Effector CD4-positive, alpha-beta T cell (primary cell): ENCODE data around the gene SCN4B.

ENCODE experiments used
- DNase-seq: peaks from one replicate; pipeline ENCODE4 v3.0.0-alpha.2; 2020

SCN4B gene

DNA sequence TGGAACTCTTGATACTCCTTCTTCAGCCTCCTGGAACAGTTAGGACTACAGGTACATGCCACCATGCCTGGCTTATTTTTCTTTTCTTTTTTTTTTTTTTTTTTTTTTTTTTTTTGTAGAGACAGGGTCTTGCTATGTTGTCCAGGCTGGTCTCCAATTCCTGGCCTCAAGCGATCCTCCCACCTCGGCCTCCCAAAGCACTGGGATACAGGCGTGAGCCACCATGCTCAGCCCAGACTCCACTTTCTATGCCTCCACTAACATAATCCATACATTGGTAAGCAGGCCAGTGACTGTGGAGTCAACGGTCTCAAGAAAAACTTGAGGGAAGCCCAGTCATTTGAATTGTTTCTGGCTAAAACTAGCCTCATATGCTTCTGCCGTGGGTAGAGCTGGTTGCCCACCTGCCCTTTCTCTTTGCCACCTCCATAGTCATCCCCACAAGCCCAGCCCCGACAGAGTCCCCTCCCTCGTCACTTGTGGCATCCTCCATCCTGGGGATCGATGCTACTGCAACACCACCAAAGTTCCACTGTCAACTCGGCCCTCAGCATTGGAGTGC, 21.5 kb upstream of the SCN4B start:
- DNase-seq, result no peak

DNA sequence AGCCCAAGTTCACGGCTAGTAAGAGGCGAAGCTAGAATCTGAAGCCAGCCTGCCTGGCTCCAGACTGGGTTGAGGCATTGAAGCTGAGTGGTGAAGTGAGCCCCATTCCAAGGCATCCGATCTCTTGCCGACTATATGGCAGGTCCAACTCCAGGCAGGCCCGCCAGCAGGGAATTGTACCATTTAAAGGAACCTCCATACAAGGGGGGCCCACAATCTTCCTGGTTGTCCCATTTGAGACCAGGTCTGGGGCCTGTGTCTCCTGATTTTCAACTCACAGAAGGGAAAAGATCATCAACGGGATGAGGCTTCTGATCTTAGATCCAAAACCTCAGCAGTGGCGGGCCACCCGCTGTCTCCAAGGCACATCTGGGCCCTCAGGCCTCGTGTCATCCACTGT, 19.7 kb upstream of the SCN4B start:
- DNase-seq, result no peak

DNA sequence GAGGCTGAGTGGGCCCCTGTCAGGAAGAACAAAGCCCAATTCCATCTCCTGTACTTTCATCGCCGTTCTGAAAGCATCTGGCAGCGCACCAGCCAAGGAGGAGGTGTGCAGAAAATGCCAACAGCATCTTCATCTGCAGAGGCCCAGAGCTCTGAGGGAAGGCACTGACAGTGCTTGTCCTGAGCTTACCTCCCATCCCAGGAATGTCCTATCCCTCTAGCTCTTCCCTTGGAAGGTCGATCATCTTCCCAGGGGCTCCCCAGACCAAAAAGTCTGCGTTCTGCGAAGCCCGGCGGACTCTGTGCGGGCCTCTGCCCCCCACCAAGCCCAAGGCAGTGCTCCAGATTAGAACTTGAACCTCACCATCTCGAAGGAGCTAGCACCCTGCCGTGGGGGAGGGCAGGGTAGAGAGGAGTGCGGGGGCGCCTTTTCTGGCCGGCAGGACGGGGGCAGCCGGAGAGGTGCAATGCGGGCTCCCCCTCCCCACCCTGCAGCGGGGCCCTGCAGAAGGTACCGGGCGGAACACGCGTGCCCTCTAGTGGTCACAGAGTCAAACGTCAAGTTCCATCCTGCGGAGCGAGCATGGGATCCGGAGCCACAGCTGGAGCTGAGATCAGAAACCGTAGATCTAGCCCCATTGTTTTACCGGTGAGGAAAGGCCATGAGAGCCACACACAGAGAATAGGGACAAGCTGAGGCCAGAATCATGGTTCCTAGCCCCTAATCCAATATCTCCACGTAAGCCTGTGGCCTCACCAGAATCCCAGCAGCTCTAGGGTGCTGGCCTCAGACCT, 18.8 kb upstream of the SCN4B start:
- peak; percentile 65 for DNase-seq

DNA sequence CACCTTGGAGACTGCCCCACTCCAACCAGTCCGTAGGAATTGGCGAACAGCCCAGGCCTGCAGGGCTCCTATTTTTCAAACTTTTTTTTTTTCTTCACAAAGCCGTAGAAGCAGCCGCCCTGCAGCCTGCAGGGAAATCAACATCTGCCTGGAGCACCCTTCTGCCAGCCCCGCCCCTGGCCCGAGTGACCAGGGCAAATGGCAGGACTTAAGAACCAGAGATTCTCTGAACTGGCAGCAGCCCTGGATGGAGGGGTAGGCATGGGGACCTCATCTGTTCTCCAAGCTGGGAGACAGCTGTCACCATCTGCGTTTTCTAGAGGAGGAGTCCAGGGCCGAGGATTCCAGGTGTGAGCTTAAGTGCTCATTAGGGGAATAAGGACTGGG, 18.3 kb upstream of the SCN4B start:
- DNase-seq, result no peak

DNA sequence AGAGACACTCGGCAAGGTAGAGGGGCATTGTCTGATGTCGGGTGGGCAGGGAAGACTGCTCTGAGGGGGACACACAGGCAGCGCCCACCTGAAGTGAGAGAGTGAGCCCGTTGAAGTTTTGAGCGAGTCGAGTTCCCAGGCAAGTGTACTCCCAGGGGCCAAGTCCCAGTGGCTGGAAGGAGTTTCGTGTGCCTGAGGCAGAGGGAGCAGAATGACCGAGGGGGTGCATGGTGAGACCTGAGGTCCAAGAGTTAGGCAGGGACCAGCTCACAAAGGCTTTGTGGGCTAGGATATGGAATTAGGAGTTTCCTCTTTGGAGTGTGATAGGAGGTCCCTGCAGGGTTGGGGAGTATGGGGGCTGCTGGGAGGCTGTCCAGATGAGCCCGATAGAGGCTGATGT, 17.6 kb upstream of the SCN4B start:
- no peak for DNase-seq

DNA sequence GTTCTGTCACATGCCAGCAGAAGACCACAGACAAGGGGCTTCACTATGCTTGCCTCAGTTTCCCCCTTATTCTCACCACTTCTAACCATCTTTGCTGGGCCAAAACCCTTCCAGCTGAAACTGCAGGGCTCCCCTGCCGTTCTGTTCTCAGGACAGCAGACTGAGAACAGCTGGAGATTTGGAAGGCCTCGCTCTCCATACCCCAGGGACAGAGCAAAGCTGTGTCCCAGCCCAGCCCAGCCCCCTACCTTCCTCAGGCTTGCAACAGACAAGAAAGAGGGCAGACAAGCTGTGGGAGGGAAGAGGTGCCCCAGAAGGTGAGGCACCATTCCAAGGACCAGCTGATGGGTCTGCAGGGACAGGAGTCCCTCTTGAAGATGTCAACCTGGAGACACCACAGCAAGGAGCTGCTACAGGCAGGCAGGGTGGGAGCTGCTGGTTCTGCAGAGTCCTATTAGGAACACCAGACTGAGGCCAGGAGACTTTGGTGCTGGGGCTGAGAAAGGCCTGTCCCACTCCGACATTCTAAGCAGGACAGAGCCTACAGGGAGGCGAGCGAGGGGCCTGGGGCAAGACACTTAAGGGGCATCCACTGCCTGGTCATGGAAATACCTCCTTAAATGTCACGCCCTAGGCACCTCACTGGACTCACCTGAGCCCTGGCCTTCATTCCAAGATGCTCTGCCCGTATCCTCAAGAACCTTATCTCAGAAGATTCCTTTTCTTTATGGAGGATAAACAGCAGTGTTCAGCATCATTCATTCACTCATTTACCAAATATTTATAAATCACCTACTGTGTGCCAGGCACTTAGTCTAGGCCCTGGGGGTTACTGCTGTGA, 16.9 kb upstream of the SCN4B start:
- DNase-seq, result no peak

DNA sequence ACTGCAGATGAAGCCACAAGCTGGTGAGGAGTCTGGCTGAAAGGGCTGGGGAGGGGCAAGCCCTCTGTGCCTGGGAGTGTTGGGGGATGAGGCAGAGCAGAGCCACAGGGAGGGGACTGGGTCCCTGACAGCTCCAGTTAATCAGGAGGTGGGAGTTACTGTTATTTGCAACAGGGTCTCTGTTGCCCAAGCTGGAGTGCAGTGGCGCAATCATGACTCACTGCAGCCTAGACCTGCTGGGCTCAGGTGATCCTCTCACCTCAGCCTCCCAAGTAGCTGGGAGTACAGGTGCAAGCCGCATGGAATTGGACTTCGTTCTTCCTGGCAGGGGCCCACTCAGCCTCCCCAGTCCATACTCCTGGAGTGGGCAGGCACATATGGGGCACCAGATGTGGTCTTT, 16.1 kb upstream of the SCN4B start:
- no peak for DNase-seq

DNA sequence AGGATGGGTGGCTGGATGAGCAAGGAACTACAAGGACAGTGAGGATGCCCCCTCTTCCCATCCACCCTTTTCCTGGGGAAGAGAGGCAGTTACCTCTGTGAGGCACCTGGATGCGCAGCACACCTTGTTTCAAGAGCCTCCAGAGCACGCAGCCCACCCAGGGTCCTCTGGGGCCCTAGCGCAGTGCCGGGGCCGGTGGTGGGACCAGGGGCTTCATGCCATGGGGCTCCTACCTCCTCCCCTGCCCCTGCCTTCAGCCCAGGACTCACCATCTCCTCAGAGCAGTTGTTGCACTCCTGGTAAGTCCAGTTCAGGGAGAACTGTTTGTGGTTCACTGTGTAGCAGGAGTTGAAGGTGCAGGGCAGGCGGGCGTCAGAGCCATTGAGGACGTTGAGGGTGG, 15.7 kb upstream of the SCN4B start:
- no peak for DNase-seq

DNA sequence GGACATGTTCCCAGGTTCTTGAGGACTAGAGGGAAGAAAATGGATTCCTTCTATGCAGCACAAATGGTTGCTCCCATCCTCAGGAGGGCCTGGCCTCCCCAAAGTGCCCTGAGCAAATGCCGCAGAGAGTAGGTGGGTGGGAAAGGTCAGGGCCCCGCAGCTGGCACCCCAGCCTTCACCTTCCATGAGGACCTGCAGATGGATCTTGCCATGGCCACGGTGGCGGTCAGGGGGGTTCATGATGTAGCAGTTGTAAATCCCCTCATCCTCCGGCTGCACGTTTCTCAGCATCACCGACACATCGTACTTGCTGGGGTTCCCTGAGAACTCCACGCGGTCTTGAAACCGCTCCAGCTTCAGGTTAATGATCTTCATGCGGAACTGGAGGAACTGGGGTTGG, 15.3 kb upstream of the SCN4B start:
- no peak for DNase-seq

DNA sequence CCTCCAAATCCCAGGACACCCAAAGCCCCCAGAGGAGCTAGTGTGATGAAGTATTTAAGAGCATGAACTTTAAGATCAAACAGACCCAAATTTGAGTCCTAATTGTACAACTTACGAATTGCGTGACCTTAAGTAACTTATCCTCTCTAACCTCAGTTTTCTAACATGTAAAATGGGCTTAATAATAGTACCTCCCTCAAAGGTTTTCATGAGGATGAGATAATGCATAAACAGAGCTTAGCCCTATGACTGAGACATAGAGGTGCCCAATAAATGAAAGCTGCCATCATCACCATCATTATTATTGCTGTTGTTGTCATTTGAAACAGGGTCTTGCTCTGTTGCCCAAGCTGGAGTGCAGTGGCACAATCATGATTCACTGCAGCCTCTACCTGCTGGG, 14.6 kb upstream of the SCN4B start:
- DNase-seq, result no peak

DNA sequence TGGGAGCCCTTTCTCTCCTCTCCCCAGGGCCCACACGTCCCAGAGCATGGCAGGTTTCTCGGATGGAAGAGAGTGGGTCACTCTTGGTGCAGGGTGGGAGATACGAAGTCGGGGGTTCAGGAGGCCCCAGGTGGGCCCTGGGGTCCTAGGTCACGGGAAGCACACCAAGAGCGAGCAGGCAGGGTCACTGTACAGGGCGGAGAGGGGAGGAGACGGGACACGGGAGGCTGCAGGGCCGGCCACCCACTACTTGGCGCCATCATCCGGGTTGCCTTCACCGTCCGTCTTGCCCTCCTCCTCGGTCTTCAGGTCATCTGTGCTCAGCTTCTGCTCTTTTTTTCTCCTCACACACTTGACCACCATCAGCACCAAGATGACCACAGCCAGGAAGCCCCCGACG, 14.0 kb upstream of the SCN4B start:
- no peak for DNase-seq

DNA sequence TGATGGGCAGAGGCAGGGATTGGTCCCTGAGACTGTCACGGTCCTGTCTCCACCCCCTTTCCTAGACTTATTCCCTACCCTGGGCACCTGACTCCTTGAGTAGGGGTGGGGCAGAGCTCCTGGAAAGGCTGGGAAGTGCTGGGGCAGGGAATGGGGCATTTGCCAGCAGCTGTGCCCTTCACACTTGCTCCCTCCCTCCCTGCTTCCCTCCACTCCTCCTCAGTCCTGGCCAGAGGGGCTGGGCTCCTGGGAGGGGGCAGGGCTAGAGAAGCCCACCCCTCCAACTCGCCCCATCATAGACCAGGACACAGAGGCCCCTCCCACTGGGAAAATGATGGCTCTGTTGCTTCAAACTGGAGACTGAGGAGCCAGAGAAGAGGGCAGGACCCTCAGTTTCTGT, 12.3 kb upstream of the SCN4B start:
- no peak for DNase-seq

DNA sequence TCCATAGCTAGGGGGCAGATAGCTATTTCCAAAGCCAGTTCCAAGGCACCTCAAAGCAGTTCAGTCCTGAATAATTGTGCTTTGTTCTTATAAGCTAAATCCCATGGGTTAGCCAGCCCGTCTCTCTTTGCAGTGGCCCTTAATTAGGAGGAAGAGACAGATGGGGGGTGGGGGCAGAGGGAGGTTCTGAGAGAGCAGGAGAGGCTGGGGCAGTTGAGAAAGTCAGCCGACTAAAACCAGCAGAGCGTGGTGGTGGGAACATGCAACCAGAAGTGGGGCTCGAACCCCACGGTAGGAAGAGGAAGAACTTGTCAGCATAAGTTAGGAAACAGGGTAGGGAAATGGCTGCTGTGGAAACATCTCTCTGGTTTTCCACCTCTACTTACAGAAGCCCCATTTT, 10.9 kb upstream of the SCN4B start:
- no peak for DNase-seq

DNA sequence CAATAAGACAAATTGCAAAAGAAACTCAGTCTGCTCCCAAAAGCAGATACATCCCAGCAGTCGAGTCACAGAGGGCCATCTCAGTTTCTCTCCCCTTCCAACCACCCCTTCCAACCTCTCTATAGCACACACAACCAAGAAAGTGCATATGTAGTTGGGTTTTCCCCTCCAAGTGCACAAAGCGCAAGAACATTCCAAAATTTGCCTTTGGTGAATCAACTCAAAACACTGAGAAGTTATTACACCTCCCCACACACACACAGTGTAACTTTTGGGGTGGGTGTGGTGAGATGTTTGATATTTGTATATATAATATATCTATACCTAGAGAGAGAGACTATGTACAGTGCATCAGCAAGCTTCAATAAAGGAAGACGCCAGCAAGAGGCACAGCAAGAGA, 10.2 kb upstream of the SCN4B start:
- no peak for DNase-seq

DNA sequence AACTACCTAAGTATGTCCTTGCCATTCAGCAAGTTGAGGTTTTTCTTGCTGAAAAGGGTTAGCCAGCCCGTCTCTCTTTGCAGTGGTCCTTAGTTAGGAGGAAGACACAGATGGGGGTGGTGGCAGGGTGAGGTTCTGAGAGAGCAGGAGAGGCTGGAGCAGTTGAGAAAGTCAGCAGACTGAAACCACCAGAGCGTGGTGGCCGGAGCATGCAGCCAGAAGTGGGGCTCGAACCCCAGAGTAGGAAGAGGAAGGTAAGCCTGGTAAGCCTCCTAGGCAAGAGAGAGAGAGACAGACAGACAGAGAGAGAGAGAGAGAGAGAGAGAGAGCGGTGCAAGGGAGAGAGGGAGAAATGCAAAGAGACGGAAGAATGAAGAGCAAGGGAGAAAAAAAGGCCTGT, 9.2 kb upstream of the SCN4B start:
- no peak for DNase-seq

DNA sequence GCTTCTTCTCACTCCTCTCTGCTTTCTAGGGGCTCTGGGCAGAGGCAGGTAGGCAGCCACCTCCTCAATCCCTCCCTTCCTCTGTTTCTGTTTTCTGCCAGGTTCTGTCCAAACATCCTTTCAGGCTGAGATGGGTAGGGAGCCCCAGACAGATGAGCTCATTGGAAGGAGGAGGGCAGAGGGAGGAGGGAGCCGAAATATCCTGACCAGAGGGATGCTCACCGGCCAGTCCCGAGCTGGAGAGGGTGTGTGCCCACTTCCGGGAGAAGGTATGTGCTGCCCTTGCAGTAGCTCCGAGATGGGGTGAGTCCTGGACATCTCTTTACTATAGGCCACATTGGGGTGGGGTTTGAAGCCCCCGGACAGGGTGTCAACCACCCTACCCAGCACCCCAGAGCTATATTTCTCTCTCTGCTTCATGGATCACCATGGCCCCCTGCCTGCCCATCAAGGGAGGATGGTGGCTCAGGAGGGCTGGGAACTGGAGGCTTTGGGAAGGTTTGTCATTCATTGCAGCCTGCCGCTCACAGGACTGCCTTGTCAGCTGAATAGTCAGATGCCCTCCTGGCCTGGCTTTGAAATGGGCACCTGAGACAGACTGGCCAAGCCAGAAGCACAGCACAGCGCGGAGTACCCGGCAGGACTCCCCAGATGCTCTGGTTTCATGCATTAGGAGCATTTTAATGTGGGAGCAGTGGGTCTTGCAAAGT, 4.7 kb upstream of the SCN4B start:
- DNase-seq, result no peak

DNA sequence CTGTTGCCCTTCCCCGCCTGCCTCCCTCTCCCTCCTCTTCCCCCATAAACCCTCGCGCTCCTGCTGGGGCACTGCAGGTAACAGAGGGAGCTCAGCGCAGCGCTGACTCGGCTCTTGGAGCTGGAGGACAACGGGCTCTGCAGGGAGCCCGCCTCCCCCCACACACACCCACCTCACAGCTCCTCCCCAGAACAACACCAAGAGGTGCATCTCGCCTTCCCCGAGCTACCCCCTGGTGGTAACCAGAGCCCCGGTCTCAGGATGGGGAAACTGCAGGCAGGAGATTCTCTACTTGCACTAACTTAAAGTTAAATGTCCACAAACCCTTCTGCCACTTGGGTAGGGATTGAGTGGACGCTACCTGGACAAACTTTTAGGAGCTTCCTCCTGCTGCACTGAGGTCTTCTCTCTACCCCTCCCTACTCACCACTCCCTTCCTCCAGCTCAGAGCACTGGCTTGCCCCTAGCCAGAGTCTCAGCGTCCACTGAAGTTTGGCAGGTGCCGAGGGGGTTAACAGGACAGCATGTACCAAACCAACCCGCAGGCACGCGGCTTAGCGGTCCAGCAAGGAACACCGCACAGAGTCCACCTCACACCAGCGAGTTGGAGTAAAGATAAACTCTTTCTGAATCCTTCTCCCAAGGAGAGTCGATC, 4.0 kb upstream of the SCN4B start:
- DNase-seq, result no peak

DNA sequence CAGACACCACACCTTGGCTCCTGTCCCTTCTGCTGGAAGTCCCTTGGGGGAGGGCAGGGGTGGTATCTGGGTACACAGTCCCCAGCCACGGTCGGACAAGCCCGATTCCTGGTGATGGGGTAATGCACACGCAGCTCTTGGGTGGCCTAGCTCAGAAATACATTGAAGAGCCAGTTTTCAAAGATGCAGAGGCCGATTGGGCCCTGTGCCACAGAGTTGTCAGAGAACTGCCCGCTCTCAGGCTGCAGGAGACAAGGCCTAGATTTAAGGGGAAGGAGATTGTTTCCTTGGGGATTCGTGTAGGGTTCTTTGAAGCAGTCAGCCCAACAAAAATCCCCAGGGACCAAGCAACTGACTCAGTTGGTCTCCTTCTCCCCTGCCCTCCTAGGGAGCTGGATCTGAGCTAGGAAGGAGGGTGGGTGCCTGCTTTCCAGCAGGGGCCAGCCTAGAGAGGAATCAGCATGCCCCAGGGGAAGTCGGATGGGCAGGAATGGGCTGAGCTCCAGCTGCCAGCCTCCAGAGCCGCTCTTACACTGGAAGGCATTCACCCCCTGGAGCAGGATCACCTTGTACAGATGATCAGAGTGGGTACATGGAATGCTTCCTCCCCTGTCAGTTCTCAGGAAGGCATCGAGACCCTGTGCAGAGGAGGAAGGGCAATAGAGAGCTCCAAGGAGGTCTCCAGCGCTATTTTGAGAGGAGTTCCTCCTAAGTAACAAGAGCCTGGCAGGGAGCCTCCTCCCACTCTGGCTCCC, 3.3 kb upstream of the SCN4B start:
- no peak for DNase-seq

DNA sequence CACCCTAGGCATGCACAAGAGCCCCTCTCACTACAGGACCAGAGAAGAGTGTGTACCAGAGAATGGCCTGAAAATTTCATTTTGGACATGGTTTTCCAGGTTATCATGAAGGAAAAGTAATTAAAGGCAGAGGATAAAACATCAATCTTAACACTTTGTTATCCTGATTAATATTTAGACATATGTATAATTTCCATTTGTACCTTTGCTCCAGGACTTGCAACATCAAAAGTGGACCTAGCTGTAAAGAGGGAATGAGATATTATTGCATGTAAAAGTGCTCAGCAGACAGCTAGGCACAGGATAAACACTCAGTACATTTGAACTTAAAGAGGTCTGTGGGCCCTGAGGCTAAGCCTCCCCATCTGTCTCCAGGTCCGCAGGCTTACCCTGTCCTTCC, 2.0 kb upstream of the SCN4B start:
- DNase-seq, result no peak

DNA sequence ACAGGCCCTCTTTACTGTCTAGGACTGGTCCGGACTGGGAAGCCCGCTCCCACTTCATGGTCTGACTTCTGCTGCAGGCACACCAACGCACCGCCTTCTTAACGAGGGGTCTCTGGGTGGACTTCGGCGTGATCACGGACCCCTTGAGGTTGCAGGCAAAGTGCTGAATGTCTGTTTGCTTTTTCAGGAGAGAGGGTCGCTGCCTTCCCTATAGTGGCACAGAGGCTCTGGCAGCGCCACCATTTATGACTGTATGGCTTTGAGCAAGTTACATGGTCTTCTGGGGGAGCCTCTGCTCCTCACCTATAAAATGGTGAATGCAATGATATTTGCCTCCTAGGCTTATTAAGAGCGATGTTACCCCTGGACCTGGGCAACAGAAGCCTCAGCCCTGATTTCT, 1.4 kb upstream of the SCN4B start:
- no peak for DNase-seq

DNA sequence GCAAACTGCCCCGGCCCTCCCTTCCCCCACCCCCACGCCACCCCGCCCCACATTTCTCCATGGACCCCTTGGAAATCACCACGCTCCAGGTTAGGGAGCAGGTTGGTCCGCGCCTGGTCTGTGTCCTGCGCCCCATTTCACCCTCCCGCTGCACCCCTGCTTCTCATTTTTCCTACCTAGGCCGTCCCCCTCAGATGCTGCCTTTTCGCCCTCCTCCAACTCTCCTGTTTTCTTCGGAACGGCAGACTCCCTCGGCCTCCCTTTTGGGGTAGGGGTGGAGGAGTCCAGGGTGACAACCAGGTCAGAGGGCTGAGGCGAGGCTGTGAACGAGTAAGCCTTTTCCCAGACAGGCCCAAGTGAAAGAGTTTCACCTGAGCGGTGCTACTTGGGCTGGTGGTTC, 893 bp upstream of the SCN4B start:
- DNase-seq, result no peak

DNA sequence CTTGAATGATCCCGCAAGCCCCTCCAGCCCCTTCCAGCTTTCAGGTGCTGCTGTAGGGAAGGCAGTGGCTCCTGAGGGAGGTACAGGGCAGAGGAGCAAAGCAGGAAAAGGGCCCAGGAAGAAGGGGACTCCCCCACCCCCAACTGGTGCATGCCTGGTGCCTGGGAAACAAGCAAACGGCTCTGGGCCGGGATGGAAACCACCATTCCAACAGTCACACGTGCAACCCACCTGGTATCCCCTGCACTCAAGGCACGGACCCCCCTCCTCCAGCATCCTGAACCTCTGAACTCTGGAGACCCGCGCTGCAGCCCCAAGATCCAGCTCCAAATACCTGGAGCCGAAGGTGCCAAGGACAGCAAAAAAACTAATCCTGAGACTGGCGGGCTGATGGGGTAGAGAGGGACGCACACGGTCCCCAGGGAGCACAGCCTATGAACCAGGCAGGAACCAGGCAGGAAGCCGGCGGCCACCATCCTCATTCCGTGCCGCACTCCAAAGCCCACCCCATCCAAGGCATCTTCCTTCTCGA, 537 bp downstream of the SCN4B start:
- no peak for DNase-seq
